Ishikawa (cell line): ENCODE measurements around the gene COL27A1.

ENCODE experiments used
- CEBPB ChIP-seq: IDR thresholded peaks from 2 replicates; pipeline ENCODE4 v1.6.1; 2012
- CREB1 ChIP-seq: IDR thresholded peaks from 2 replicates; pipeline ENCODE4 v1.6.1; 2012; ENCODE audit warnings: low read depth
- EGR1 ChIP-seq: IDR thresholded peaks from 2 replicates; pipeline ENCODE4 v1.6.1; 2012
- EP300 ChIP-seq: IDR thresholded peaks from 2 replicates; pipeline ENCODE4 v1.6.1; 2012; ENCODE audit warnings: borderline replicate concordance
- FOXM1 ChIP-seq: IDR thresholded peaks from 2 replicates; pipeline ENCODE4 v1.6.1; 2012; ENCODE audit warnings: low read depth, borderline replicate concordance
- MAX ChIP-seq: IDR thresholded peaks from 2 replicates; pipeline ENCODE4 v1.6.1; 2012
- NFIC ChIP-seq: IDR thresholded peaks from 2 replicates; pipeline ENCODE4 v1.6.1; 2012
- RAD21 ChIP-seq: IDR thresholded peaks from 2 replicates; pipeline ENCODE4 v1.6.1; 2012; ENCODE audit warnings: low read depth
- REST ChIP-seq: IDR thresholded peaks from 2 replicates; pipeline ENCODE4 v1.6.1; 2012; ENCODE audit warnings: low read depth, mild to moderate bottlenecking
- TAF1 ChIP-seq: IDR thresholded peaks from 2 replicates; pipeline ENCODE4 v1.6.1; 2012; ENCODE audit warnings: low read depth, mild to moderate bottlenecking
- TCF12 ChIP-seq: IDR thresholded peaks from 2 replicates; pipeline ENCODE4 v1.6.1; 2012; ENCODE audit warnings: low read depth
- TEAD4 ChIP-seq: IDR thresholded peaks from 2 replicates; pipeline ENCODE4 v1.6.1; 2012
- YY1 ChIP-seq: IDR thresholded peaks from 2 replicates; pipeline ENCODE4 v1.6.1; 2012; ENCODE audit warnings: low read depth
- ZBTB7A ChIP-seq: IDR thresholded peaks from 2 replicates; pipeline ENCODE4 v1.6.1; 2012; ENCODE audit warnings: low read depth
- TF ChIP-seq, protein P1 (sequence below): IDR thresholded peaks from 2 replicates; pipeline ENCODE4 v1.6.1; 2012

The COL27A1 gene

GRCh38 chr9:114271556-114272510 is 116.5 kb downstream of the COL27A1 start:
- peak; percentile 68 for TF ChIP-seq RAD21
- no peak for TF ChIP-seq TEAD4

- TF ChIP-seq CREB1: no peak
These were observed 117.5 kb downstream of the COL27A1 start for GRCh38 chr9:114272739-114273431.

GRCh38 chr9:114273461-114273881 is 118.1 kb downstream of the COL27A1 start:
- TF ChIP-seq REST (no peak), YY1 (no peak), FOXM1 (no peak), CEBPB (no peak), CREB1 (no peak), RAD21 (no peak), ZBTB7A (no peak), MAX (no peak), EP300 (no peak), EGR1 (no peak), TCF12 (no peak), TAF1 (no peak), TEAD4 (no peak), NFIC (no peak)
- TF ChIP-seq, protein P1, sequence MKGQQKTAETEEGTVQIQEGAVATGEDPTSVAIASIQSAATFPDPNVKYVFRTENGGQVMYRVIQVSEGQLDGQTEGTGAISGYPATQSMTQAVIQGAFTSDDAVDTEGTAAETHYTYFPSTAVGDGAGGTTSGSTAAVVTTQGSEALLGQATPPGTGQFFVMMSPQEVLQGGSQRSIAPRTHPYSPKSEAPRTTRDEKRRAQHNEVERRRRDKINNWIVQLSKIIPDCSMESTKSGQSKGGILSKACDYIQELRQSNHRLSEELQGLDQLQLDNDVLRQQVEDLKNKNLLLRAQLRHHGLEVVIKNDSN: no peak

DNA sequence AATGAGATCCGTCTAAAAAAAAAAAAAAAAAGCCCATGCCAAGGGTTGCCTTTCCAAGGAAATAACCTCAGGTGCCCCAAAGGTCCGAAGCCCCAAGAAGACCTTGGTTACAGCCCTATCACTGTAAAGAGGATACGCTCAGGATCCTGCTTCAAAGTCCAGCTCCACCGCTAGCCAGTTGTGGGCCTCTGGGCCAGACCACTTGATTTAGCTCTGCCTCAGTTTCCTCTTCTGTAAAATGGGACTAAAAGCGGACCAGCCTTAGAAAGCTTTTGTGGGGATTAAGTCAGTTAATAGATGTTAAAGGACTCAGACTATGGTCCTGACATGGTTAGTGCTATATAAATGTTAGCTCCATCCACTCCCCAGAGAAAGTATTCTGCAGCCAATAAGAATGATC is 118.9 kb downstream of the COL27A1 start:
- no peak for TF ChIP-seq CEBPB
- TF ChIP-seq CREB1: no peak
- TF ChIP-seq FOXM1: no peak
- TF ChIP-seq TCF12: no peak
- no peak for TF ChIP-seq ZBTB7A

- TF ChIP-seq TAF1: no peak
- TF ChIP-seq NFIC: 0 out of 2 replicates have a peak, but pooled peaks have one; percentile 23
These were observed 120.1 kb downstream of the COL27A1 start for GRCh38 chr9:114275246-114276004.

GRCh38 chr9:114276908-114277821 is 121.8 kb downstream of the COL27A1 start:
- TF ChIP-seq CREB1: no peak

- no peak for TF ChIP-seq RAD21
- no peak for TF ChIP-seq MAX
- no peak for TF ChIP-seq CREB1
- TF ChIP-seq, protein P1: no peak
- TF ChIP-seq EGR1: no peak
- no peak for TF ChIP-seq TEAD4
- no peak for TF ChIP-seq ZBTB7A
- no peak for TF ChIP-seq TAF1
These were observed 123.0 kb downstream of the COL27A1 start for GRCh38 chr9:114278356-114278755.
